Stimulated activated CD4-positive, alpha-beta T cell treated with anti-CD3 and anti-CD28 coated beads, Interleukin-4, amount 100 ng/mL, for 24 hours (primary cell): ENCODE measurements around the gene LGR5.
"Not testable (repeated sequence)": the region's sequence is repeated elsewhere in the genome, so short reads cannot be mapped to it uniquely, and the experiment has no call there.

ENCODE experiments used
- DNase-seq: peaks from one replicate; pipeline ENCODE4 v3.0.0-alpha.2; 2020

The LGR5 gene

GRCh38 chr12:71556448-71556847 is 116.8 kb downstream of the LGR5 start:
- DNase-seq = no peak

- DNase-seq = no peak
Observed at GRCh38 chr12:71556875-71557274, 117.3 kb downstream of the LGR5 start.

- DNase-seq = no peak
Observed at GRCh38 chr12:71558445-71558844, 118.8 kb downstream of the LGR5 start.

- DNase-seq = no peak
Observed at GRCh38 chr12:71562676-71563595, 123.3 kb downstream of the LGR5 start.

GRCh38 chr12:71565535-71565934 is 125.9 kb downstream of the LGR5 start:
- DNase-seq = no peak

GRCh38 chr12:71566655-71567054 is 127.1 kb downstream of the LGR5 start:
- DNase-seq = no peak

- no peak for DNase-seq
Observed at GRCh38 chr12:71567537-71567936, 127.9 kb downstream of the LGR5 start.

DNA sequence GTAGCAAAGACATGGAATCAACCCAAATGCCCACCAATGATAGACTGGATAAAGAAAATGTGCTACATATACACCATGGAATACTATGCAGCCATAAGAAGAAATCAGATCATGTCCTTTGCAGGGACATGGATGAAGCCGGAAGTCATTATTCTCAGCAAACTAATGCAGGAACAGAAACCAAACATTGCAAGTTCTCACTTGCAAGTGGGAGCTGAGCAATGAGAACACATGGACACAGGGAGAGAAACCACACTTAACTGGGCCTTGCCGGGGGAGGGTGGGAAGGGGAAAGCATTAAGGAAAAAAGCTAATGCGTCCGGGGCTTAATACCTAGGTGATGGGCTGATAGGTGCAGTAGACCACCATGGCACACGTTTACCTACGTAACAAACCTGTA is 130.3 kb downstream of the LGR5 start:
- not testable (repeated sequence) for DNase-seq

DNA sequence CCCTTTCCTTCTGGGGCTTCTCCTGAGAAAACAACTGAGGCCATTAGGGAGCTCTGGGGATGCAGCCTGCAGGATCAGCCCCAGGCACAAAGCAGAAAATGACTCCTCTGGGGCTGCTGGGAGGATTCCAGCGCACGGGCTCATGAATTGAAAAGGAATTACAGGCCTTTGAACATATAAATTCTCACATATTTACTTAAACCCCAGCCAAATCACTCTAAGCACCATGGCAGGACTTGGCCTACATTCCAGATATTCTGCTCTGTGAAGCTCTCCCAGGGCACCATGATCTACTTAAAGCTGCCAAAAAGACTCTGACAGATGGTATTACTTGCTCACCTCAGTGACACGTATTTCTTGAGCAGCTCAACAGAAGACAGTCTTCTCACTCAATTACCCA is 136.9 kb downstream of the LGR5 start:
- no peak for DNase-seq

GRCh38 chr12:71578694-71579258 is 139.2 kb downstream of the LGR5 start:
- no peak for DNase-seq

GRCh38 chr12:71581206-71581605 is 141.6 kb downstream of the LGR5 start:
- DNase-seq = no peak

GRCh38 chr12:71582925-71583324 is 143.3 kb downstream of the LGR5 start:
- DNase-seq = no peak

DNA sequence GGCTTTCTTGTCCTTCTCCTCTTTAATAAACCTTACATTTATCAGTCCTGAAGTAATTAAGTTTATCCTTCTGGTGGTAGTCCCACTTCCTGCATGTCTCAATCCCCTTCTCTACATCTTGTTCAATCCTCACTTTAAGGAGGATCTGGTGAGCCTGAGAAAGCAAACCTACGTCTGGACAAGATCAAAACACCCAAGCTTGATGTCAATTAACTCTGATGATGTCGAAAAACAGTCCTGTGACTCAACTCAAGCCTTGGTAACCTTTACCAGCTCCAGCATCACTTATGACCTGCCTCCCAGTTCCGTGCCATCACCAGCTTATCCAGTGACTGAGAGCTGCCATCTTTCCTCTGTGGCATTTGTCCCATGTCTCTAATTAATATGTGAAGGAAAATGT is 144.8 kb downstream of the LGR5 start:
- no peak for DNase-seq

DNA sequence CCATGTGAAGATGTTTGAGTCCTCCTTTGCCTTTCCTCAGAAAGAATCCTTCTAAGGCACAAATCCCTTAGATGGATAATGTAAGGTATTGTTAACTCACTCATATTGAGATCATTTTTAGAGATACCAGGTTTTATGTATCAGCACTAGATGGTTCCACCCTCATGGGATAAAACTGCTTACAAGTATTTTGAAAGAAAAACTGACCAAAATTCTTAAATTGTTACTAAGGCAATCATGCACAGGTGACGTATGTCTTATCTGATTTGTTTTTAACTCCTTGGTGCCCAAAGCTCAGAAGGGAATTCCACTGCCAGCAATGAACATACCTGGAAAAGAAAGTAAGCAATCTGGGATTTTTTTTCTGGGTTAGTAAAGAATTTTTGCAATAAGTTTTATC is 145.6 kb downstream of the LGR5 start:
- no peak for DNase-seq

DNA sequence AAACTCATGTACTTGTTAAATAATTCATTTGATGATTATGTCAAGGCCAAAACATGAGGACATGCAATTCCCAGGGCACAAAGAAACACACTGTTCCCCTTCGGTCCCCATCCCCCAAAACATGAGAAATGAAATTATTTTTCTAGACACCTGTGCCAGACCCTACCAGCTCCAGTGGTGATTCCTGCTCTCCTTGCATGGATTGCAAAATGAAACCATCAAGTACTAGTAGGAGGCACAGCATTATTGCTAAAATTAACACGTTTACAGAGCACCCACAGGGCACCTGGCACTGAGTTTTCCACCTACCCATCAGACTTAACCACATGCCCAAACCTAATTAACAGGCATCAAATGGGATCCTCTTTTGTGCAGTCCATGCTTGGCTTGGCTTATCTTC is 147.4 kb downstream of the LGR5 start:
- DNase-seq = no peak

DNA sequence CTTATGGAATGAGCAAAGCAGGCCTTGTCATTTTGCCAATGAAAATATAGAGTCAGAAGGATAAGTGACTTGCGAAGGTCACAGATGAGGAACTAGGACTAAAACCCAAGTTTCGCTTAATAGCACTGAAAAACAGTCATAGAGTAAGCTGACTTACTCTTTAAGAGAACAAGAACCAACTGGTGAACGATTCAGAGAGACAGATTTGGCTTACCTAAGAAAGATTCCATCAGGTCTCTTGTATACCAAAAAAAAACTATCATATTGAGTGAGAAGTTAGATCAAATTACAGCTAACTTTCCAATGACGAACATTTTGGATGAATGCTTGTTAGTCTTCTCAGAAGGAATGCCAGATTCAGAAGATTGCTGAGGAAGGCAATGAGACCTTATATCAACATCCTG is 149.9 kb downstream of the LGR5 start:
- DNase-seq = no peak

GRCh38 chr12:71591601-71592000 is 152.0 kb downstream of the LGR5 start:
- no peak for DNase-seq

- DNase-seq = no peak
Observed at GRCh38 chr12:71592841-71593240, 153.2 kb downstream of the LGR5 start.

DNA sequence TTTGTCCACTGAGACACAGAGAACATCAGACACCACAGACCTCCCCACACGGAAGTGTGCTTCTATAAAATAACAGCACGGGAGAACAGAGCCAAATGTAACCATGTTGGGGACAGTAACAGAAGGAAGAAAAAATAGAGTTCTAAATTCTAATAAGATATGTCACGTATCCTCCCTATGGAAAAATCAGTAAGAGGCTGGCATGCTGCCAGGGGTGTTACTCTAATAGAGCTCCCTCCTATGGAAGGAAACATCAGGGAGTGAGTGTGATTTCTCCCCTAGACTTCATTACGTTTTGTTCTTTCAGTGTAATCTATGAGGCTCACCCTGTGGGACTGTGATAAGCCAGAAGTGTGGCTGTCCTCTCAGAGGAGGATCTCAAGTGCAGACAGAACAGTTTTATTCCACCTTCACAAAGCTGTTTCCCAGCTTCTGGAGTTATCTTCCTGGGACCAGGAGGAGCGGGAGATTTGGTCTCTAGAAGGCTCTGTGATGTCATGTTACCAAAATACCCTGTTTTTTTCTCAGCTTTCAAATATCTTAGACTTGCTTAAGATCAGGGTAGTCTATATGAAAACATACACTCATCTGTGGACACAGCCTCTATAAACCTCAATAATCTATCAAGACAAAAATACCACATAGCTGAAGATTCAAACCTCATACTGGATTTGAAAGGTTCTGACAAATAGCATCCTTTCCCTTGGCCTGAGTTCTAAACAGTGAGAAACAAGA is 154.8 kb downstream of the LGR5 start:
- no peak for DNase-seq

- no peak for DNase-seq
Observed at GRCh38 chr12:71599210-71599609, 159.6 kb downstream of the LGR5 start.

GRCh38 chr12:71601546-71601945 is 161.9 kb downstream of the LGR5 start:
- no peak for DNase-seq

DNA sequence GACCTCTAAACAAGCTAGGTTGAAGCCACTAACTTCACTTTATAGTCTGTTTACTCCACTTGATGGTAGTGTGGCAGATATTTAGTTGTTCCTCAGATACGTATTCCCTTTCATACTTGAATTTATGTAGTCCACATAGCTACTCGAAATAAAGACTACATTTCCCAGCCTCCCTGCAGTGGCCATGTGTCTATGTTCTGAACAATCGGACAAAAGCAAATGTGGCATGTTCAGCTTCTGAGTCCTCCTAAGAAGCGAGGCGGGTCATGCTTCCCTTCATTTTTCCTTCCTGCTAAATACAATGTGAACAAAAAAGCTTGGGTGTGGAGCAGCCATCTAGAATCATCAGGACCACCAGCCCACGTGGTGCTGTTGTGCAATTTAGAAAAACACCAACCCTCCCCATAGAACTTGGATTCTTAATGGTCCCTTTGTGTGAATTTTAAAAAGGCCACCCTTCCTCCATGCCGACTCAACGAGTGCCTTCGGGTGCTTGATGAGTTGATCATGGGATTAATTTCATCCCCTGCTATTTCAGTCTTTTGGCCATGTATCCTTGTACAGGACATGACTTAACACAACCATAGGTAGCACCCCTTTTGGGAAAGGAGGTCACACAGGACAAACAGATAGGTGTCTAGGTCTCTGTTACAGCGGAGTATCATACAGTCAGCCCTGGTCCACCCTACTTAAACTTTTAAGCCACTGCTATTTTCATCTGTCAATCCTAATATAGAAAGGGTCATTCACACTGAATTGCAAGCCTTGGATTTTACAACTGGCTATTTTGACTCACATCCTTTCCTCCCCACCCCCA is 163.4 kb downstream of the LGR5 start:
- no peak for DNase-seq

DNA sequence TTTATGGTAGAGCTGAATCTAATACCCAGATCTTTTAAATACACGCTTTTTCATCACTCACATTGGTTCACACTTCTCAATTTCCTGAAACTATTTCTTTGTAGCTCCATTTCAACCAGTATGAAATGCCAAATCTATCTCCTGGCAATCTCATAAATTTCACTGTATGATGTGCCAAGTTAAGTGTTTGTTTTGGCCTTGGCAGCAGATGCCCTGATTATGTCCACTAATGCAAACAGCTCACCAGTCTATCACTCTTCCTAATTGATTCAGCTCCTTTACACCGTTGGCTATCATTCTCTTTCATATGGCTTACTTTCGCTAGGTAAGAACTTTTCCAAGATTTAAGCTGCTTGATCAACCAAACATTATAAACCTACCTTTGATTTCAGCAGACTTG is 165.4 kb downstream of the LGR5 start:
- no peak for DNase-seq
